Neural cell (in vitro differentiated cells): ENCODE measurements around the gene AP5B1.

Source experiments
- CTCF ChIP-seq: fragments of 450-650 bp; IDR thresholded peaks from 2 replicates; pipeline ENCODE4 v1.5.1; 2014; ENCODE audit warnings: antibody characterized with exemption, mild to moderate bottlenecking, moderate library complexity; ENCODE audit not compliant: poor library complexity, severe bottlenecking
- EP300 ChIP-seq: fragments of 450-650 bp; conservative IDR thresholded peaks from 2 replicates; pipeline ENCODE4 v1.6.1; 2014; ENCODE audit warnings: antibody characterized with exemption, mild to moderate bottlenecking, moderate library complexity; ENCODE audit not compliant: poor library complexity, severe bottlenecking
- EZH2 ChIP-seq: fragments of 200-600, 300-800 bp; shearing (Covaris generic), sonication (generic); IDR thresholded peaks from 2 replicates; pipeline ENCODE4 v1.6.1; 2014; ENCODE audit warnings: antibody characterized with exemption, low read length, borderline replicate concordance, mild to moderate bottlenecking; ENCODE audit not compliant: insufficient read depth, poor library complexity, severe bottlenecking
- POLR2AphosphoS5 ChIP-seq: IDR thresholded peaks from 2 replicates; pipeline ENCODE4 v1.6.1; 2012
- RAD21 ChIP-seq: fragments of 450-650 bp; conservative IDR thresholded peaks from 2 replicates; pipeline ENCODE4 v1.6.1; 2014; ENCODE audit warnings: antibody characterized with exemption, mild to moderate bottlenecking, moderate library complexity
- REST ChIP-seq: IDR thresholded peaks from 2 replicates; pipeline ENCODE4 v1.6.1; 2012; ENCODE audit warnings: borderline replicate concordance
- SMC3 ChIP-seq: fragments of 450-650 bp; conservative IDR thresholded peaks from 2 replicates; pipeline ENCODE4 v1.6.1; 2014; ENCODE audit warnings: antibody characterized with exemption, mild to moderate bottlenecking, moderate library complexity; ENCODE audit not compliant: poor library complexity
- TAF1 ChIP-seq: IDR thresholded peaks from 2 replicates; pipeline ENCODE4 v1.6.1; 2012; ENCODE audit warnings: low read depth

GRCh38 chr11:65771589-65772112 lies 9.1 kb downstream of the AP5B1 start:
- TF ChIP-seq CTCF (no peak), REST (no peak), POLR2AphosphoS5 (no peak), EZH2 (no peak), TAF1 (no peak), SMC3 (no peak), EP300 (no peak), RAD21 (no peak)
